ENCODE results near the gene CCSER1. TPM values are rescaled to one million over a fixed set of nuclear protein-coding genes. Genes with fewer than 3 reads are reported as not detected.
A peak's percentile ranks its signal among the peaks of the same experiment; 100 is the strongest.
"Not testable (repeated sequence)": the region's sequence is repeated elsewhere in the genome, so short reads cannot be mapped to it uniquely, and the experiment has no call there.

CCSER1 gene
- total RNA-seq, 1 experiment from 2014 or later: 1.5 TPM

DNA sequence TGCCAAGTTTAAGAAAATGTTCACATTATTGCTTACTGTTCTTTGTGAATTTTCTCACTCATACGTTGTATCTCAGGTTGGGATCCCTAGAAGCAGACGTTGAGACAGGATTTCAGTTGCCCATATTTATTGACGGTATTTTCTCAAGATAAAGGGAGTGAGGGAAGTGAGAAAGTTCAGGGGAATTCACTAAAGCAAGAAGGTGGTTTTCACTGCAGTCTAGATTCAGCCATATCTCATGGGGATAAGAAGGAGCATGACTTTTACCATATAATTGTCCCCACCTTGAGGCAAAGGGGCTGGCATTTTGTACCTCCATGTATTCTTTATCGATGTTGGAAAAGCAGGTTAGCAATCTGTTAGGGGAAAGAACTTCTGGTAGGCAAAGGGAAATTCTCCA is 543.0 kb downstream of the CCSER1 start:
- no peak for DNase-seq (ENCODE audit: low spot score)

DNA sequence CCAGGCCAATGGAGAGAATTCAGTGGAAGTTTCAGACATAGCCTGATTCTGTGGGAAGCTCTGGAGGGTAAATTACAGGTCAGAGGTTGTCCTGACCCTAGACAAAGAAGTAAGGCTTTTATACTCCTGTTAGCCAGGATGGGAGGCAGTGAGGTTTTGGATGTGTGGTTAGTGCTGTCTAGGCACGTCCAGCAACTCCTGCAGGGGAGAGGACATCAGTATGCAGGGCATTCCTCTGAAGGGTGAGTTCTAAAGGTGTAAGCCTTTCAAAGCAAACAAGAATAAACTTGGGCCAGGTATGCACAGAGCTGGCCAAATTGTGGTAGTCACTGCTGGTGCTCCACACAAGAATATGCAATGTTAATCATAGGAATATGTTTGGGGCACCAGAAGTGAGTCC is 562.5 kb downstream of the CCSER1 start:
- no peak for DNase-seq (ENCODE audit: low spot score)

DNA sequence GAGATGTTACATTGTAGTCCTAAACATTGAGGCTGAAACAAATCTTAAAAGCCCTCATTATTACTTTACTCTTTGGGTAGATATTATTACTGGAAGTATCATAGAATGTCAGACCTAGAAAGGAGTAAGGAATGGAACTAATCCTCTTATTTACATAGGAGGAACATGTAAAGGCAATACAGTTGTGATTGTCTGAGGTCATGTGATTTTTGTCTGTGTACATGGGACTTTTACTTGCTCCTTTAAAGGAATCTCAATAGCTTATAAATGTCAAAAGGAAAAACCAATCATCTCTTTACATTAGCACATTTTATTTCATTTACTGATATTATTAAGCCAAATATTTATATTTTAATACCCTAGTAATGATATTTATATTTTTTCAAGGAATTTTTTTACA is 568.2 kb downstream of the CCSER1 start:
- no peak for DNase-seq (ENCODE audit: low spot score)

DNA sequence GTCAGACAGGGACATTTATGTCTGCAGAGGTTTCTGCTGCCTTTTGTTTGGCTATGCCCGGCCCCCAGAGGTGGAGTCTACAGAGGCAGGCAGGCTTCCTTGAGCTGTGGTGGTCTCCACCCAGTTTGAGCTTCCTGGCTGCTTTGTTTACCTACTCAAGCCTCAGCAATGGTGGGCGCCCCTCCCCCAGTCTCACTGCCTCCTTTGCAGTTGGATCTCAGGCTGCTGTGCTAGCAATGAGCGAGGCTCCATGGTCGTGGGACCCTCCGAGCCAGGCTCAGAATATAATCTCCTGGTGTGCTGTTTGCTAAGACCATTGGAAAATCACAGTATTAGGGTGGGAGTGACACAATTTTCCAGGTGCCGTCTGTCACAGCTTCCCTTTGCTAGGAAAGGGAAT is 578.3 kb downstream of the CCSER1 start:
- DNase-seq (ENCODE audit: low spot score): not testable (repeated sequence)

DNA sequence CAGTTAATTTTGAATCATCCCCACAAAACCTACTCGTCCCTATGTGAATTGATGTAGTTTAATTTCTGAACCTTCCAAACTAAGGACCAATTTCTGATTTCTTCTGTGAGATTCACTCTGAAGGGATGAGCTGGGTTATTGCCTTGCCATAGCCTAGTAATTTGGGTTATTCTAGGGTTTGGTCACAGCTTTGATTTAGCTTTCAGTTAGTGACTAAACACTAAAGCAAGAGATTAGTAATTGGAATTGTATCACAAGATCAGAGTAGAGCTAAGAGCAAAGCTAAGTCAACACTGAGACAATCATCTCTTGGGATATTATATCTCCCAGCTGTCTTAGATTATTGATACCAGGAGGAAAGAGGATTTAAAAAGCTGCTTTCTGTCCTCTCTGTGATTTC is 588.0 kb downstream of the CCSER1 start:
- DNase-seq (ENCODE audit: low spot score): no peak

- DNase-seq (ENCODE audit: low spot score): no peak
Measured at GRCh38 chr4:90718931-90719330, 591.7 kb downstream of the CCSER1 start.

DNA sequence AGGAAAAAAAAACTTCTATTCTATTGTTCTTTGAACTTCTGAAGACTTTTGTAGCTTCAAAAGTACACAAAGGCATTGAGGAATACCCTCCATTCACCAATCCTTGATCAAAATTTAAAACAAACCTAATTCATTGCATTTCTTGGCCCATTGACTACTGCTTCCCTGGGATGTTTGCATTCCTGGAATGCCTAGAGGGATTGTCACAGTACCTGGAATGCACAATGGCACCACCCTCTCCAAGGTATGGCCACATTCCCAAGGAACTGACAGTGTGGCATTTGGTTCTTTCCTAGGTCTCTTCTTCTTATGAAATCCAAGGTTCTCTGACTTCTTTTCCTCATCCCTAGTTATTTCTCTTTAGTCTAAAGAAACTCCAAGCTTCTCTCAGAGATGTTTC is 600.7 kb downstream of the CCSER1 start:
- peak; percentile 7 for DNase-seq (ENCODE audit: low spot score)

GRCh38 chr4:90730752-90731151 is 603.6 kb downstream of the CCSER1 start:
- DNase-seq (ENCODE audit: low spot score): no peak

DNA sequence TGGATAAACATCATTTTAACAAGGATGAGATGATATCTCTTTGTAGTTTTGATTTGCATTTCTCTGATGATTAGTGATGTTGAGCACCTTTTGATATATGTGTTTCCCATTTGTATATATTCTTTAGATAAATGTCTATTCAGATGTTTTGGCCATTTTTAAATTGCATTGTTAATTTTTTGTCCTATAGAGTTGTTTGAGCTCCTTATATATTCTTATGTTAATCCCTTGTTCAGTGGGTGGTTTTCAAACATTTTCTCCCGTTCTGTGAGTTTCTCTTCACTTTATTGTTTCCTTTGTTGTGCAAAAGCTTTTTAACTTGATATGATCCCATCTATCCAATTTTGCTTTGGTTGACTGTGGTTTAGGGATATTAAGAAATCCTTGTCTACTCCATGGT is 606.0 kb downstream of the CCSER1 start:
- DNase-seq (ENCODE audit: low spot score): no peak

DNA sequence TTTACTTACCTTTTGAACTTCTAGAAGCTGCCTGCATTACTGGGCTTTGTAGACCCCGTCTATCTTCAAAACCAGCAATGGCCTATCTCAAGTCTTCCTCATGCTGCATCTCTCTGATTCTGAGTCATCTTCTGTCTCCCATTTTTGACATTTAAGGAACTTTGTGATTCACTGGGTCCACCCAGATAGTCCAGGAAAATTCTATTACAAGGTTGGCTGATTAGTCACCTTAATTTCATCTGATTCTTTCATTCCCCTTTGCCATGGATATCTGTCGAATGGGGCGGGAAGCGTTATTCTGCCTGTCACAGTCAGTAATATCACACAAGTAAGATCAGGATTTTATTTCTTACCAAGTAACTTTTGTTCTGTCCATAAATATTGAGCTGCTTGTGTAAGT is 618.0 kb downstream of the CCSER1 start:
- no peak for DNase-seq (ENCODE audit: low spot score)

DNA sequence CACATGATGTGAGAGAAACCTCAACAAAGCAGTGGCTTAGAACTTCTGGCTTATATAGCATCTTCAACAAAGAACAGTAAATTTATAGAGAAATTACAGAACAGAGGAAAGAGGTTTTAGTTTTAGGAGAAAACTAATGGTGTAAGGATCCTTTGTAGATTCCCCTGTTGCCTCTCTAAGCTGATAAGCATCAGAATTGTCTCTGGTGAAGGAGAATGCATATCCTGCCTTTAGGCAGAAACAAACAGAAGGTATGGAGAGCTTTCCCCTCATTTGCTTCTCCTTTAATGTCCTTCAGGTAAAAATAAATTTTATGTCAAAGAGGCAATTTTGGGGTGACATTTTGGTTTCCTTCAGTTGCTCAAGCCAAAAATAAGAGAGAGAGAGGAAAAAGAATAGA is 625.9 kb downstream of the CCSER1 start:
- no peak for DNase-seq (ENCODE audit: low spot score)

DNA sequence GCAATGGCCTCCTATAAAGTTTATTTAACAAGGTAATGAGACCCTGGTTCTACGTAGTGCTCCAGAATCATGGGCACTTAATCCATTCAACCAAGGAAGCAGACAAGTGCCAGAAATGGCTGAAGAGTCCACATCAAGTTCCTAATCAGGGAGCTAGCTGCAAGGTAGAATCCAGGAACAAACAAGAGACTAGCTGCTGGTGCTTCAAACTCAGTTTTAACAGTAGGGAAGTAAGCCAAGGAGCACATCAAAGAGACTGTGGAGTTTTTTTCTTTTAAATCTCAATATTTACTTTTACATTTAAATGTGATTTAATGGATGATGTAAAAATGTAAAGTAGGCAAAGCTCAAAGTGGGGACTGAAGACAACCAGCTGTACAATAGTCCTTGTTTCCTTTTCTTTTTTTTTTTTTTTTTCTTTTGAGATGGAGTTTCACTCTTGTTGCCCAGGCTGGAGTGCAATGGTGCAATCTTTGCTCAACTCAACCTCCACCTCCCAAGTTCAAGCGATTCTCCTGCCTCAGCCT is 630.4 kb downstream of the CCSER1 start:
- DNase-seq (ENCODE audit: low spot score): no peak

- DNase-seq (ENCODE audit: low spot score): no peak
Measured at GRCh38 chr4:90760059-90760458, 632.9 kb downstream of the CCSER1 start.

- no peak for DNase-seq (ENCODE audit: low spot score)
Measured at GRCh38 chr4:90766837-90767236, 639.6 kb downstream of the CCSER1 start.

- no peak for DNase-seq (ENCODE audit: low spot score)
Measured at GRCh38 chr4:90769251-90769650, 642.1 kb downstream of the CCSER1 start.

DNA sequence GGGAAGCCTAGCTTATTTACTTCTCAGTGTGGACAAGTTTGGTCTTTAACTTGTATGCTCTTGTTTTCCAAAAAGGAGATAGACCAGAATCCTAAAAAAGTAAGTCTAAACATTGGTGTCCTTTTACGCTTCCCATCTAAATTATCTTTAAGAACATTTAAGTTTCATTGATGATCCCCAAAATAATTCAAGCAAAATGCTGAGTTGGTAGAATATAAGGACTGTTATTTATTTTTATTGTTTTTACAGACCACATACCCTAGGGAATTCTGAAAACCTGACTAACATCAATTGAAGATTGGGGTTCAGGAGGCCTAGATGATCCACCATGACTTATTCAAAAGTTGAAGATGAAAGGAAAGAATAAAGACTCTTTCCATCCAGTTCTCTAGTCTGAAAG is 653.0 kb downstream of the CCSER1 start:
- DNase-seq (ENCODE audit: low spot score): no peak

GRCh38 chr4:90786602-90787001 is 659.4 kb downstream of the CCSER1 start:
- no peak for DNase-seq (ENCODE audit: low spot score)

GRCh38 chr4:90792696-90793095 is 665.5 kb downstream of the CCSER1 start:
- no peak for DNase-seq (ENCODE audit: low spot score)

DNA sequence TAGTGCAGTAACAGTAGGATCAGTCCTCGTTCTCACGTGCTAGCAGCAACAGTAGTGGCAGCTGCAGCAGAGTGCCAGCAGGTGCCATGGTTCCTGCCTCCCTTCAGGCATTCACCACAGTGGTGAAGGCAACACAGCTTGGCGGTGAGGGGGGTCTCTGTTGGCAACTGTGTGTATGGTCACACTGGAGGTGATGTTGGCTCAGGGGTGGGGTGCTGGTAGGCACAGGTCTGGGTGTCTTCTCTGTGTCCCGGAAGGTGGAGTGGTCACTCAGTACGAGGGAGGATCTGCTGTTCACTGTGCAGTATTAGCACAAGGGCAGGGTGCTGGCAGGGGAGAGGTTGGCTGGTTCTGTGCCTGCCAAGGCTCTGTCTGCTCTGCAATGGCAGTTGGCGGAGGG is 671.8 kb downstream of the CCSER1 start:
- no peak for DNase-seq (ENCODE audit: low spot score)

DNA sequence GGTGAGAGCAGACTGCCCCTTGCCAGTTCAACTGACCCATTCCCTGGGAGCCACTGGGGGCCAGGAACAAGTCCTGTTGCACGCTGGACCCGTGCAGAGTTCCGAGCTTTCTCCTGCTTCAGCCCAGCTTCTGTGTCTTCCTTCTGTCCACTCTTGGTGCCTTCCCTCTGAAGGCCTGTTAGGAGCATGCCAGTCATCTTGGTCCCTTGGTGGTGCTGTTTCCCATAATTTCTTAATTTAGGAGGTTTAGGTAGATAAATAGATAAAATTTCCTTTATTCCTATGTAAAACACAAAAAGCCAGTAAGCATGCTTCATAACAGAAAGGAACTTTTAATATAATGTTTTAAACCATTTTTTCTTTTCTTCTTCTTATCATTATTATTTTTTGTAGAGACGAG is 672.7 kb downstream of the CCSER1 start:
- DNase-seq (ENCODE audit: low spot score): no peak

DNA sequence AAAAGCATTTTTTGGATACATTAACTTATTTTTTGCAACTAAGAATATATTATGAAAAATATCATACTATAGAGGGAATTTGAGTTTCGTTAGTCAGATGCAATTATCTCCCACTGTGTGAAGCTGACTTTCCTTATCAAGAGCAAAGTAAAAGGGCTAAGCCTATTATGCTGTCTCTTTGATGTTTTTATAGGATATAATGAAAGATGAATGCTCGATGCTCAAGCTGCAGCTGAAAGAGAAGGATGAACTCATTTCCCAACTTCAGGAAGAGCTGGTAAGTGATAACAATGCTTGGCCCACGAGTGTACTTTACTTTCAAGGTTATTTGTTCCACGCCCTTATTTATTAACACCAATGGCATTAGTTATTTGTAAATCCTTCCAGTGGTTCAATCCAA is 688.4 kb downstream of the CCSER1 start:
- DNase-seq (ENCODE audit: low spot score): no peak

DNA sequence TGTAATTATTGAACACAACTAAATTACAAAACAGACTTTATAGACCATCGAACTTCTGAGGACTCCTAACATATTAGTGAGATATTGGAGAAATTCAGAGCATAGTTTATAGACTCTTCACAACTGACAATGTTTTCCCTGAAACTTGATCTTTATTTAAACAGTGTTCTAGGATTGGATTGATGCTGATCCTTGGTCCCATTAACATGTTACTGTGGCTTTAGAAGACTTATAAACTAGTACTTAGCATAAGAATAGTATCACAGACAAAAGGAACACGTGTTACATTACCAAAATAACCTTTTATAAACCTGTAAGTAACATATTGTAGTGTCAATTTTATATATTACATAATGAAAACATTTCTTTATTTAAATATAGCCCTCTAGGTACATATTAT is 689.6 kb downstream of the CCSER1 start:
- DNase-seq (ENCODE audit: low spot score): no peak

- no peak for DNase-seq (ENCODE audit: low spot score)
Measured at GRCh38 chr4:90824266-90825150, 697.3 kb downstream of the CCSER1 start.

DNA sequence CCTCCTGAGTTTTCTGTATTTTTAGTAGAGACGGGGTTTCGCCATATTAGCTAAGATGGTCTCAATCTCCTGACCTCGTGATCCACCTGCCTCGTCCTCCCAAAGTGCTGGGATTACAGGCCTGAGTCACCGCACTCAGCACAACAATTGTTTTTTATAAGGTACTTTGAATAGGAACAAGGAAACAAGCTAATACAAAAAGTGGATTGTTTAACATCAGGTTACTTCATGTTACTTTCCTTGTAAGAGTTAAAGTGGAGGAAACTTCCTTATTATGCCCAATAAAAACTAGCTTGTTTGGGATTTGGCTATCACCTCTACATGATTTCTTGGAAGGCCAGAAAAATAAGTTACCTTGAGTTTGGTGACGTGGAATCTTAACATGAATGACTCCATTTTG is 698.7 kb downstream of the CCSER1 start:
- DNase-seq (ENCODE audit: low spot score): no peak
